Measurements from ENCODE around the gene UNK. TPM values are rescaled to one million over a fixed set of nuclear protein-coding genes. Genes with fewer than 3 reads are reported as not detected.

UNK gene
- total and polyA plus RNA-seq, 2 of the 13 experiments (the other 11 are each of a cell fraction or from before 2014, with no cell fraction given): 31.6 to 33.0 TPM

DNA sequence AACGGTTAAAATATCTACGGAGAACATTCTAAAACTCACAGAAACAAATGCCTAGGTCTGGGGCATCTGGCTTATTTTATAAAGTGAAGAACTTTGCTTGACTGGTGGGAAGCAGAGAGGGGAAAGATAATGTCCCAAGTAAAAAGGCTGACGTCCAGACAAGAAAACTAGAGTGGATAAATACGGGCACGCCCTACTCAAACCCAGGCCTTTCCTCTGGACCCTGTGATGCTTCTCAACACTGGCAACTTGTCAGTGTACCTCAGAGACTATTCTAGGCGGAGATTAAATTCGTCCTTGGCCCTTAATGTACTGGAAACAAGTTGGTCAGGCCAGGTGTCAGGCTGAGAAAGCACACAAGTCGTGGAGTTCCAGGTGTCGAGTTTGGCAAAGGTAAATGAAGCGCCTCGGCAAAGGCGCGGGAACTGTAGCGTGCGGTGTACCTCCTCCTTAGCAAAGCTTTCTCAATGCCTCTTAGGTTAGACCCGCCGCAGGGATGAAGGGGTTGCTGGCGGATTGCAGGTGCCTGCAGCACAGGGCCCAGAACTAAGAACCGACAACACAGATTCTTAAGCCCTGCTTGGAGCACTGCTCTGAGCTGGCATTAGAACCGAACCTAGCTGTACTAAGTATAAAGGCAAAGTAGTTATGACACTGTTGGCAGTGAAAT lies 668 bp upstream of the UNK start (continued):
- TF ChIP-seq, protein P1, sequence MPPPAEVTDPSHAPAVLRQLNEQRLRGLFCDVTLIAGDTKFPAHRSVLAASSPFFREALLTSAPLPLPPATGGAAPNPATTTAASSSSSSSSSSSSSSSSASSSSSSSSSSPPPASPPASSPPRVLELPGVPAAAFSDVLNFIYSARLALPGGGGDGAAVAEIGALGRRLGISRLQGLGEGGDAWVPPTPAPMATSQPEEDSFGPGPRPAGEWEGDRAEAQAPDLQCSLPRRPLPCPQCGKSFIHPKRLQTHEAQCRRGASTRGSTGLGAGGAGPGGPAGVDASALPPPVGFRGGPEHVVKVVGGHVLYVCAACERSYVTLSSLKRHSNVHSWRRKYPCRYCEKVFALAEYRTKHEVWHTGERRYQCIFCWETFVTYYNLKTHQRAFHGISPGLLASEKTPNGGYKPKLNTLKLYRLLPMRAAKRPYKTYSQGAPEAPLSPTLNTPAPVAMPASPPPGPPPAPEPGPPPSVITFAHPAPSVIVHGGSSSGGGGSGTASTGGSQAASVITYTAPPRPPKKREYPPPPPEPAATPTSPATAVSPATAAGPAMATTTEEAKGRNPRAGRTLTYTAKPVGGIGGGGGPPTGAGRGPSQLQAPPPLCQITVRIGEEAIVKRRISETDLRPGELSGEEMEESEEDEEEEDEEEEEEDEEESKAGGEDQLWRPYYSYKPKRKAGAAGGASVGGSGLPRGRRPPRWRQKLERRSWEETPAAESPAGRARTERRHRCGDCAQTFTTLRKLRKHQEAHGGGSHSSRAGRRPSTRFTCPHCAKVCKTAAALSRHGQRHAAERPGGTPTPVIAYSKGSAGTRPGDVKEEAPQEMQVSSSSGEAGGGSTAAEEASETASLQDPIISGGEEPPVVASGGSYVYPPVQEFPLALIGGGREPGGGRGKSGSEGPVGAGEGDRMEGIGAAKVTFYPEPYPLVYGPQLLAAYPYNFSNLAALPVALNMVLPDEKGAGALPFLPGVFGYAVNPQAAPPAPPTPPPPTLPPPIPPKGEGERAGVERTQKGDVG (CRISPR knock-in tag; IDR thresholded peaks at IDR 0.05; ENCODE audit: borderline replicate concordance): no peak
- TF ChIP-seq, protein P2, sequence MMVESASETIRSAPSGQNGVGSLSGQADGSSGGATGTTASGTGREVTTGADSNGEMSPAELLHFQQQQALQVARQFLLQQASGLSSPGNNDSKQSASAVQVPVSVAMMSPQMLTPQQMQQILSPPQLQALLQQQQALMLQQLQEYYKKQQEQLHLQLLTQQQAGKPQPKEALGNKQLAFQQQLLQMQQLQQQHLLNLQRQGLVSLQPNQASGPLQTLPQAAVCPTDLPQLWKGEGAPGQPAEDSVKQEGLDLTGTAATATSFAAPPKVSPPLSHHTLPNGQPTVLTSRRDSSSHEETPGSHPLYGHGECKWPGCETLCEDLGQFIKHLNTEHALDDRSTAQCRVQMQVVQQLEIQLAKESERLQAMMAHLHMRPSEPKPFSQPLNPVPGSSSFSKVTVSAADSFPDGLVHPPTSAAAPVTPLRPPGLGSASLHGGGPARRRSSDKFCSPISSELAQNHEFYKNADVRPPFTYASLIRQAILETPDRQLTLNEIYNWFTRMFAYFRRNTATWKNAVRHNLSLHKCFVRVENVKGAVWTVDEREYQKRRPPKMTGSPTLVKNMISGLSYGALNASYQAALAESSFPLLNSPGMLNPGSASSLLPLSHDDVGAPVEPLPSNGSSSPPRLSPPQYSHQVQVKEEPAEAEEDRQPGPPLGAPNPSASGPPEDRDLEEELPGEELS (CRISPR knock-in tag; IDR thresholded peaks at IDR 0.05): 0 out of 2 replicates have a peak, but pooled peaks have one; percentile 10
- TF ChIP-seq SYNCRIP (IDR thresholded peaks at IDR 0.05; ENCODE audit: insufficient read depth, low read depth, low read length): no peak
- no peak for TF ChIP-seq ZSCAN9 (CRISPR knock-in tag; IDR thresholded peaks at IDR 0.05; ENCODE audit: borderline replicate concordance)
- no peak for TF ChIP-seq ZNF484 (CRISPR knock-in tag; IDR thresholded peaks at IDR 0.05; ENCODE audit: borderline replicate concordance, low read depth)
- TF ChIP-seq MXD4 (CRISPR knock-in tag; IDR thresholded peaks at IDR 0.05): no peak
- no peak for TF ChIP-seq HOXA3 (CRISPR knock-in tag; IDR thresholded peaks at IDR 0.05)
- TF ChIP-seq KMT2B (CRISPR knock-in tag; IDR thresholded peaks at IDR 0.05): no peak
- TF ChIP-seq, protein P3, sequence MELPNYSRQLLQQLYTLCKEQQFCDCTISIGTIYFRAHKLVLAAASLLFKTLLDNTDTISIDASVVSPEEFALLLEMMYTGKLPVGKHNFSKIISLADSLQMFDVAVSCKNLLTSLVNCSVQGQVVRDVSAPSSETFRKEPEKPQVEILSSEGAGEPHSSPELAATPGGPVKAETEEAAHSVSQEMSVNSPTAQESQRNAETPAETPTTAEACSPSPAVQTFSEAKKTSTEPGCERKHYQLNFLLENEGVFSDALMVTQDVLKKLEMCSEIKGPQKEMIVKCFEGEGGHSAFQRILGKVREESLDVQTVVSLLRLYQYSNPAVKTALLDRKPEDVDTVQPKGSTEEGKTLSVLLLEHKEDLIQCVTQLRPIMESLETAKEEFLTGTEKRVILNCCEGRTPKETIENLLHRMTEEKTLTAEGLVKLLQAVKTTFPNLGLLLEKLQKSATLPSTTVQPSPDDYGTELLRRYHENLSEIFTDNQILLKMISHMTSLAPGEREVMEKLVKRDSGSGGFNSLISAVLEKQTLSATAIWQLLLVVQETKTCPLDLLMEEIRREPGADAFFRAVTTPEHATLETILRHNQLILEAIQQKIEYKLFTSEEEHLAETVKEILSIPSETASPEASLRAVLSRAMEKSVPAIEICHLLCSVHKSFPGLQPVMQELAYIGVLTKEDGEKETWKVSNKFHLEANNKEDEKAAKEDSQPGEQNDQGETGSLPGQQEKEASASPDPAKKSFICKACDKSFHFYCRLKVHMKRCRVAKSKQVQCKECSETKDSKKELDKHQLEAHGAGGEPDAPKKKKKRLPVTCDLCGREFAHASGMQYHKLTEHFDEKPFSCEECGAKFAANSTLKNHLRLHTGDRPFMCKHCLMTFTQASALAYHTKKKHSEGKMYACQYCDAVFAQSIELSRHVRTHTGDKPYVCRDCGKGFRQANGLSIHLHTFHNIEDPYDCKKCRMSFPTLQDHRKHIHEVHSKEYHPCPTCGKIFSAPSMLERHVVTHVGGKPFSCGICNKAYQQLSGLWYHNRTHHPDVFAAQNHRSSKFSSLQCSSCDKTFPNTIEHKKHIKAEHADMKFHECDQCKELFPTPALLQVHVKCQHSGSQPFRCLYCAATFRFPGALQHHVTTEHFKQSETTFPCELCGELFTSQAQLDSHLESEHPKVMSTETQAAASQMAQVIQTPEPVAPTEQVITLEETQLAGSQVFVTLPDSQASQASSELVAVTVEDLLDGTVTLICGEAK (IDR thresholded peaks at IDR 0.05): no peak
- TF ChIP-seq, protein P3 (CRISPR knock-in tag; IDR thresholded peaks at IDR 0.05): no peak
- no peak for TF ChIP-seq KDM3A (CRISPR knock-in tag; IDR thresholded peaks at IDR 0.05; ENCODE audit: low read depth)
- TF ChIP-seq ZNF747 (CRISPR knock-in tag; IDR thresholded peaks at IDR 0.05; ENCODE audit: borderline replicate concordance): no peak
- no peak; the same call in 1 of the 2 replicates for TF ChIP-seq ESRRA (CRISPR knock-in tag; IDR thresholded peaks at IDR 0.05; ENCODE audit: low read depth)
- TF ChIP-seq CREM (IDR thresholded peaks at IDR 0.05): no peak
- TF ChIP-seq CREM (CRISPR knock-in tag; IDR thresholded peaks at IDR 0.05): no peak
- TF ChIP-seq PHB2 (IDR thresholded peaks at IDR 0.05; ENCODE audit: partially characterized antibody): no peak

Data from HepG2 (cell line).